NCI-H510A treated with DMSO at 0.1 percent for 48 hours (cell line): Measurements from ENCODE around the gene SVBP.
"Not testable (repeated sequence)": the region's sequence is repeated elsewhere in the genome, so short reads cannot be mapped to it uniquely, and the experiment has no call there.

Experiments used
- DNase-seq: peaks from one replicate; lab custom pipeline; 2025; lab: John Stamatoyannopoulos, UW

SVBP gene

GRCh38 chr1:42816585-42817439 is at the start of gene SVBP, which contains the start of gene ERMAP:
Gene SVBP, minus strand, starts transcription at chr1:42817397. Its CDS starts 853 bp downstream, at chr1:42816544.
Gene ERMAP, plus strand, starts transcription at chr1:42817122. Its CDS starts 13,327 bp downstream, at chr1:42830449.
- peak; percentile 88 for DNase-seq

GRCh38 chr1:42866549-42866948 is 49.4 kb upstream of the SVBP start:
- DNase-seq, result no peak

GRCh38 chr1:42861014-42861399 is 43.8 kb upstream of the SVBP start:
- no peak for DNase-seq

- DNase-seq, result no peak
Observed at GRCh38 chr1:42860339-42861013, 43.3 kb upstream of the SVBP start.

GRCh38 chr1:42859366-42859765 is 42.2 kb upstream of the SVBP start:
- DNase-seq, result not testable (repeated sequence)

GRCh38 chr1:42856554-42856953 is 39.4 kb upstream of the SVBP start:
- DNase-seq, result not testable (repeated sequence)

GRCh38 chr1:42853116-42853884 is 36.1 kb upstream of the SVBP start:
- DNase-seq, result no peak

- no peak for DNase-seq
Observed at GRCh38 chr1:42852608-42852980, 35.4 kb upstream of the SVBP start.

GRCh38 chr1:42851960-42852607 is 34.9 kb upstream of the SVBP start:
- DNase-seq, result no peak

- no peak for DNase-seq
Observed at GRCh38 chr1:42851420-42851819, 34.2 kb upstream of the SVBP start.

- DNase-seq, result no peak
Observed at GRCh38 chr1:42849944-42850343, 32.7 kb upstream of the SVBP start.

GRCh38 chr1:42848823-42849537 is 31.8 kb upstream of the SVBP start:
- DNase-seq, result no peak

GRCh38 chr1:42847721-42848460 is 30.7 kb upstream of the SVBP start:
- no peak for DNase-seq

- no peak for DNase-seq
Observed at GRCh38 chr1:42847111-42847595, 30.0 kb upstream of the SVBP start.

GRCh38 chr1:42846257-42847110 is 29.3 kb upstream of the SVBP start, which contains the start of gene ZNF691:
Gene ZNF691, plus strand, starts transcription at chr1:42846613. Its CDS starts 3,046 bp downstream, at chr1:42849659.
- peak; percentile 97 for DNase-seq

GRCh38 chr1:42845866-42846256 is 28.7 kb upstream of the SVBP start:
- DNase-seq, result peak; percentile 18

GRCh38 chr1:42845193-42845592 is 28.0 kb upstream of the SVBP start:
- no peak for DNase-seq

- no peak for DNase-seq
Observed at GRCh38 chr1:42844592-42845140, 27.5 kb upstream of the SVBP start.
